SK-N-MC (cell line): ENCODE results near the gene CDAN1.

ENCODE experiments used
- EZH2 ChIP-seq: fragments of 200-600 bp; sonication (generic); IDR thresholded peaks from one replicate; pipeline ENCODE4 v1.6.1; 2017; ENCODE audit warnings: antibody characterized with exemption
- FOXP2 ChIP-seq: optimal IDR thresholded peaks from 2 replicates; pipeline ENCODE3; 2011; ENCODE audit warnings: mild to moderate bottlenecking, moderate library complexity; ENCODE audit not compliant: insufficient read depth; ENCODE audit errors: extremely low read length, control extremely low read depth
- POLR2AphosphoS5 ChIP-seq: IDR thresholded peaks from 2 replicates; pipeline ENCODE4 v1.6.1; 2012; ENCODE audit warnings: mild to moderate bottlenecking, low read depth, low read length, borderline replicate concordance

DNA sequence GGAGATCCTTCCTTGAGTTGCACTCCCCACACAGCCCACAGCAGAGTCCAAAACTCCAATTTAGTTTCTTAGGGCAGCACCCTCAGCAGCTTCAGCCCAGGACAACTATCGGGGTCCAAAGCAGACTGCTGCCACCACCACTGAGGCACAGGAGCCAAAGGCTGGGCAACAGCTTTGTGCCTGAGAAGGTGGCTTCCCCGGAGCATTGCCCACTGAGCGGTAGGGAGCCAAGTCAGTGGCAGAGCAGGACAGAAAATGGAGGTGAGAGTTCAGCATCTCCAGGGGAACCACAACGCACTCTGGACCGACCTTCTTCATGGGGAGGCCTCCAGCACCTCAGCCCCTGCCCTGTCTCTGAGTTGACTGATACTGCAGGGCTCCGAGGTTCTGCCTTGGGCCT is 43.4 kb downstream of the CDAN1 start:
- no peak for TF ChIP-seq POLR2AphosphoS5
- no peak for TF ChIP-seq EZH2
- no peak for TF ChIP-seq FOXP2
